Heart right ventricle (tissue), 16 donors: ENCODE data around the gene CNTN4. TPM values are rescaled to one million over a fixed set of nuclear protein-coding genes. Genes with fewer than 3 reads are reported as not detected.

Experiments used
- ATAC-seq, 8 donors: fragments of 200-7000 bp; cut with Tn5 transposase; one replicate each; pipeline ENCODE4 v1.9.1; 2020; ENCODE audit warnings: mild to moderate bottlenecking in 8 of 8, moderate library complexity in 8 of 8, moderate number of reproducible peaks in 1 of 8
- DNase-seq, 2 donors: peaks; one replicate each; pipeline ENCODE4 v3.0.0-alpha.2; 2020
- H3K27ac ChIP-seq, 10 donors: fragments of 200-600 bp; sonication (generic) in 2 of 10; one replicate each; pipeline versions ENCODE4 v1.5.0 to v1.8.0; 2020 to 2022; ENCODE audit warnings: mild to moderate bottlenecking in 3 of 10
- H3K27me3 ChIP-seq, 7 donors: fragments of 200-600 bp; one replicate each; pipeline ENCODE4 v1.8.0; 2021 to 2022; ENCODE audit warnings: mild to moderate bottlenecking in 2 of 7
- H3K36me3 ChIP-seq, 9 donors: fragments of 200-600 bp; sonication (generic) in 1 of 9; one replicate each; pipeline versions ENCODE4 v1.5.0 to v1.8.0; 2020 to 2022; ENCODE audit warnings: mild to moderate bottlenecking in 2 of 9
- H3K4me1 ChIP-seq, 9 donors: fragments of 200-600 bp; sonication (generic) in 1 of 9; one replicate each; pipeline versions ENCODE4 v1.5.0 to v1.8.0; 2020 to 2022; ENCODE audit warnings: mild to moderate bottlenecking in 4 of 9
- H3K4me3 ChIP-seq, 10 donors: fragments of 200-600 bp; sonication (generic) in 2 of 10; one replicate each; pipeline versions ENCODE4 v1.5.0 to v1.8.0; 2020 to 2022; ENCODE audit warnings: mild to moderate bottlenecking in 7 of 10, moderate library complexity in 2 of 10
- H3K9me3 ChIP-seq, 11 donors: fragments of 200-600 bp in 10 of 11; sonication (generic) in 2 of 11; one replicate each; pipeline versions ENCODE4 v1.5.0 to v1.8.0; 2013 to 2022; ENCODE audit warnings: mild to moderate bottlenecking in 2 of 11, control low read depth in 1 of 11, moderate library complexity in 1 of 11
- WGBS, 2 donors: extraction: QIAGEN DNeasy Blood & Tissue Kit; methylation state at CpG; one replicate each; pipeline ENCODE4 v1.1.7; 2013; ENCODE audit warnings: inconsistent platforms in 1 of 2; 5-methylcytosine and 5-hydroxymethylcytosine counted together
- intact Hi-C, 10 donors: fragments of 100-400 bp; cut with DNase I; formaldehyde crosslinking; loops; one replicate each; pipeline versions ENCODE4 v1.11.1 to v1.14.2; 2022
- polyA plus RNA-seq, 2 donors: library from polyadenylated mRNA; stranded (reverse); fragments of 200-250 nt; gene quantifications; one replicate each; pipeline ENCODE4 v1.2.3, GENCODE V29; 2013
- total RNA-seq, 10 donors: library from RNA; stranded (reverse); fragmentation: NEBNext Ultra II Directional in 3 of 10; extraction: Animal tissue kit (Norgen Biotek cat#: 25700) in 3 of 10; gene quantifications; one replicate each; pipeline versions ENCODE4 v1.2.1 to v1.2.4, GENCODE V29; 2021 to 2023
- TF ChIP-seq, protein P1 (sequence below), 9 donors: fragments of 200-600 bp; sonication (generic) in 2 of 9; IDR thresholded peaks; one replicate each; pipeline versions ENCODE4 v1.5.0 to v1.8.0; 2021 to 2022; ENCODE audit warnings: antibody characterized with exemption in 9 of 9, mild to moderate bottlenecking in 5 of 9, moderate library complexity in 1 of 9
- donor health status: Arrhythmogenic right ventricular cardiomyopathy.
- donor health status: ischemic (EF 13 %, LVEDD 7.1; RV severe dilation, severe dysfunction).
- donor health status: healthy with polysubstance abuse.
- donor health status: DM: no; HTN: yes; CAD: no.
- donor health status: DM: no; HTN: no; CAD: no.
- donor health status: ischemic (EF 25% LVEDD 6.9; RV normal size, moderate dysfunction).
- donor health status: ischemic (EF 25% LVEDD 5.7; RV mildly dilated, moderate dysfunction).
- donor health status: healthy.
- donor health status: DM: yes; HTN: yes; CAD: no.
- donor health status: Ischemic cardiomyopathy.
- donor health status: ischemic (EF 35%, LVEDD 5.7; RV mildly dilated, moderate dysfunction).
- donor health status: nonischemic (EF 11% LVEDD 7.7; RV severe dilation, severe dysfunction).
- donor health status: DM: yes; HTN: yes; CAD: no.
- donor health status: PGD.
- donor health status: ischemic (EF 29% LVEDD 5.4; RV normal size, mild dysfunction).
- donor health status: nonischemic (EF 23%, LVEDD 6.1; RV moderate dilation, normal function).

Gene CNTN4
- total and polyA plus RNA-seq, 12 donors = 0.48 to 4.7 (median 2.5) TPM

GRCh38 chr3:3097958-3098357 is 999.3 kb downstream of the CNTN4 start:
- Histone ChIP-seq H3K4me3 (no peak overlapping the region), H3K27me3 (peaks cover 0 to 4% (median 0%) of the 10 kb centered on the region in 7 donors), H3K36me3 (no peaks in the 10 kb centered on the region), H3K9me3 (no peaks in the 10 kb centered on the region), H3K27ac (no peak overlapping the region), H3K4me1 (no peaks in the 10 kb centered on the region)
- DNase-seq (no peak), ATAC-seq (no peak)
- intact Hi-C loops = no loop called here
- TF ChIP-seq, protein P1, sequence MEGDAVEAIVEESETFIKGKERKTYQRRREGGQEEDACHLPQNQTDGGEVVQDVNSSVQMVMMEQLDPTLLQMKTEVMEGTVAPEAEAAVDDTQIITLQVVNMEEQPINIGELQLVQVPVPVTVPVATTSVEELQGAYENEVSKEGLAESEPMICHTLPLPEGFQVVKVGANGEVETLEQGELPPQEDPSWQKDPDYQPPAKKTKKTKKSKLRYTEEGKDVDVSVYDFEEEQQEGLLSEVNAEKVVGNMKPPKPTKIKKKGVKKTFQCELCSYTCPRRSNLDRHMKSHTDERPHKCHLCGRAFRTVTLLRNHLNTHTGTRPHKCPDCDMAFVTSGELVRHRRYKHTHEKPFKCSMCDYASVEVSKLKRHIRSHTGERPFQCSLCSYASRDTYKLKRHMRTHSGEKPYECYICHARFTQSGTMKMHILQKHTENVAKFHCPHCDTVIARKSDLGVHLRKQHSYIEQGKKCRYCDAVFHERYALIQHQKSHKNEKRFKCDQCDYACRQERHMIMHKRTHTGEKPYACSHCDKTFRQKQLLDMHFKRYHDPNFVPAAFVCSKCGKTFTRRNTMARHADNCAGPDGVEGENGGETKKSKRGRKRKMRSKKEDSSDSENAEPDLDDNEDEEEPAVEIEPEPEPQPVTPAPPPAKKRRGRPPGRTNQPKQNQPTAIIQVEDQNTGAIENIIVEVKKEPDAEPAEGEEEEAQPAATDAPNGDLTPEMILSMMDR (IDR thresholded peaks at IDR 0.05) = no peak
- WGBS, 2 donors = 73 to 74% methylated on average over 4 of the region's 4 CpGs

GRCh38 chr3:3101660-3102458 is 1003.2 kb downstream of the CNTN4 start:
- Histone ChIP-seq H3K4me3 (no peak overlapping the region), H3K4me1 (no peaks in the 10 kb centered on the region), H3K27ac (no peak overlapping the region), H3K9me3 (no peaks in the 10 kb centered on the region), H3K27me3 (peaks cover 0 to 8% (median 0%) of the 10 kb centered on the region in 7 donors), H3K36me3 (no peaks in the 10 kb centered on the region)
- TF ChIP-seq, protein P1 (IDR thresholded peaks at IDR 0.05) = no peak
- DNase-seq (no peak), ATAC-seq (no peak)
- intact Hi-C loops = no loop called here
- WGBS, 2 donors = 87 to 90% methylated on average over 6 of the region's 6 CpGs

DNA sequence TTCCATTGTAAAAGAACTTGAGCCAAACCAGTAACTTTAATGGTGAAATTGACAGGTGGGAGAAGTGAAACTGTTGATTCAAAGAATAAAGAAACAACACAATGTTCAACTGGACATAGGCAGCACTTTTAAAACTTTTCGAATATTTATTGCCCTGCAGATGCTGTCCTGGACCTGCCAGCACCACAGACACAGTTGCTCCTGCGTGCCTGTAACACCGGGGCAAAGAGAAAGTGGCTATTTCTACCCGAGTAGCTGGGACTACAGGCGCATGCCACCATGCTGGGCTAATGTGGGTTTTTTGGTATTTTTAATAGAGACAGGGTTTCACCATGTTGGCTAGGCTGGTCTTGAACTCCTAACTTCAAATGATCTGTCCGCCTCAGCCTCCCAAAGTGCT is 1004.1 kb downstream of the CNTN4 start:
- no peaks in the 10 kb centered on the region for H3K4me1 ChIP-seq
- H3K27ac ChIP-seq = no peak overlapping the region
- ATAC-seq = no peak
- H3K36me3 ChIP-seq = no peaks in the 10 kb centered on the region
- H3K27me3 ChIP-seq = peaks cover 0 to 8% (median 0%) of the 10 kb centered on the region in 7 donors
- TF ChIP-seq, protein P1 (IDR thresholded peaks at IDR 0.05) = no peak
- WGBS, 2 donors = 88% methylated on average over 6 of the region's 6 CpGs
- intact Hi-C loops = no loop called here
- H3K4me3 ChIP-seq = no peak overlapping the region
- no peak for DNase-seq
- no peaks in the 10 kb centered on the region for H3K9me3 ChIP-seq

DNA sequence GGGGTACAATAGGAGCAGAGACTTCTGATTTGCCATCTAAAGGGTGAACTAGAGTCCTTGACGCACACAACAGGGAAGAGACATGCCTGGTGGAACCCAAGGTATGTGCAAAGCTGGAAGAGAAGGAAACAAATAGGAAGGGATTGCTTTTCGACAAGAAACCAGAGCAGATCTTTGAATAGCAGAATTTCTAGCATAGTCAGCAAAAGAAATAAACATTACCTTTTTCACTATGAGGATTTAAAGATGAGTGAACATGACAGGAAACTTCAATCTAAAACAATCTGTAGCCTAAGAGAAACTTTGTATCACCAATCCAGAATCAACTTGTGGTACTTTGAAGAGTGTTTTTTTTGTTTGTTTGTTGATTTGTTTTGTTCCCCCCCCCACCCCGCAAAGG is 1006.6 kb downstream of the CNTN4 start:
- Histone ChIP-seq H3K36me3 (no peaks in the 10 kb centered on the region), H3K27ac (no peak overlapping the region), H3K4me3 (no peak overlapping the region), H3K27me3 (peaks cover 0 to 12% (median 0%) of the 10 kb centered on the region in 7 donors), H3K4me1 (peaks cover 0 to 8% (median 0%) of the 10 kb centered on the region in 9 donors), H3K9me3 (no peaks in the 10 kb centered on the region)
- intact Hi-C loops = no loop called here
- no peak for ATAC-seq
- WGBS, 2 donors = 90 to 95% methylated on average over 3 of the region's 3 CpGs
- TF ChIP-seq, protein P1 (IDR thresholded peaks at IDR 0.05) = no peak
- no peak for DNase-seq
